H9 (cell line): Measurements from ENCODE around the gene GPR107. TPM values are rescaled to one million over a fixed set of nuclear protein-coding genes. Genes with fewer than 3 reads are reported as not detected.

ENCODE experiments used
- DNase-seq: peaks from one replicate; pipeline ENCODE4 v3.0.0-alpha.2; 2017
- H2AFZ ChIP-seq: one replicate; pipeline ENCODE4 v1.6.1; 2013; ENCODE audit warnings: mild to moderate bottlenecking, low read length, control low read depth, moderate library complexity
- H2AK5ac ChIP-seq: 2 replicates; pipeline ENCODE4 v1.6.1; 2013; ENCODE audit warnings: low read length, control low read depth, mixed read lengths; ENCODE audit not compliant: insufficient read length
- H2BK120ac ChIP-seq: one replicate; pipeline ENCODE4 v1.6.1; 2013; ENCODE audit warnings: low read depth, mild to moderate bottlenecking, low read length, control low read depth, inconsistent platforms; ENCODE audit not compliant: poor library complexity, severe bottlenecking
- H2BK12ac ChIP-seq: 2 replicates; pipeline ENCODE4 v1.6.1; 2013; ENCODE audit warnings: low read length, control low read depth, mixed read lengths, low read depth; ENCODE audit not compliant: insufficient read length
- H2BK15ac ChIP-seq: 2 replicates; pipeline ENCODE4 v1.6.1; 2013; ENCODE audit warnings: low read depth, low read length, control low read depth
- H2BK20ac ChIP-seq: one replicate; pipeline ENCODE4 v1.6.1; 2013; ENCODE audit warnings: low read depth, mild to moderate bottlenecking, low read length, control low read depth, inconsistent platforms; ENCODE audit not compliant: poor library complexity, severe bottlenecking
- H2BK5ac ChIP-seq: 2 replicates; pipeline ENCODE4 v1.6.1; 2013; ENCODE audit warnings: low read length, control low read depth, mixed read lengths; ENCODE audit not compliant: insufficient read length
- H3K14ac ChIP-seq: 2 replicates; pipeline ENCODE4 v1.6.1; 2013; ENCODE audit warnings: low read length, control low read depth; ENCODE audit not compliant: insufficient read depth
- H3K18ac ChIP-seq: 2 replicates; pipeline ENCODE4 v1.6.1; 2013; ENCODE audit warnings: low read depth, mild to moderate bottlenecking, mixed read lengths, low read length, control low read depth; ENCODE audit not compliant: insufficient read length
- H3K23ac ChIP-seq: 2 replicates; pipeline ENCODE4 v1.6.1; 2013; ENCODE audit warnings: low read length, control low read depth, mixed read lengths, low read depth; ENCODE audit not compliant: insufficient read length
- H3K23me2 ChIP-seq: 2 replicates; pipeline ENCODE4 v1.6.1; 2013; ENCODE audit warnings: low read depth, mild to moderate bottlenecking, mixed read lengths, low read length, control low read depth; ENCODE audit not compliant: insufficient read length, poor library complexity, severe bottlenecking
- H3K27ac ChIP-seq: 2 replicates; pipeline ENCODE4 v1.5.1; 2013; ENCODE audit warnings: low read length, control low read depth, mixed read lengths, low read depth; ENCODE audit not compliant: insufficient read length
- H3K27me3 ChIP-seq: 2 replicates; pipeline ENCODE4 v1.6.1; 2013; ENCODE audit warnings: low read length, control low read depth, inconsistent platforms; ENCODE audit not compliant: insufficient read depth
- H3K4ac ChIP-seq: 2 replicates; pipeline ENCODE4 v1.6.1; 2013; ENCODE audit warnings: low read depth, mild to moderate bottlenecking, control low read depth, inconsistent platforms, low read length, moderate library complexity
- H3K4me1 ChIP-seq: 2 replicates; pipeline ENCODE4 v1.6.1; 2013; ENCODE audit warnings: low read length, control low read depth, inconsistent platforms; ENCODE audit not compliant: insufficient read depth
- H3K4me2 ChIP-seq: 2 replicates; pipeline ENCODE4 v1.6.1; 2013; ENCODE audit warnings: low read length, control low read depth, mixed read lengths; ENCODE audit not compliant: insufficient read length, insufficient read depth
- H3K56ac ChIP-seq: 2 replicates; pipeline ENCODE4 v1.6.1; 2013; ENCODE audit warnings: low read depth, mild to moderate bottlenecking, mixed read lengths, low read length, control low read depth; ENCODE audit not compliant: insufficient read length
- H3K79me1 ChIP-seq: 2 replicates; pipeline ENCODE4 v1.6.1; 2013; ENCODE audit warnings: low read depth, mild to moderate bottlenecking, moderate library complexity, low read length, control low read depth, inconsistent platforms; ENCODE audit not compliant: insufficient read depth, poor library complexity, severe bottlenecking
- H3K79me2 ChIP-seq: 2 replicates; pipeline ENCODE4 v1.6.1; 2013; ENCODE audit warnings: low read length, control low read depth, inconsistent platforms; ENCODE audit not compliant: insufficient read depth
- H3K9ac ChIP-seq: 2 replicates; pipeline ENCODE4 v1.6.1; 2013; ENCODE audit warnings: low read length, control low read depth, mixed read lengths; ENCODE audit not compliant: insufficient read length; ENCODE audit errors: extremely low read depth
- H3K9me3 ChIP-seq: one replicate; pipeline ENCODE4 v1.6.1; 2013; ENCODE audit warnings: low read depth, low read length, inconsistent platforms; ENCODE audit not compliant: control insufficient read depth
- H3T11ph ChIP-seq: one replicate; pipeline ENCODE4 v1.6.1; 2013; ENCODE audit warnings: mild to moderate bottlenecking, low read length, control low read depth, inconsistent platforms
- H4K20me1 ChIP-seq: one replicate; pipeline ENCODE4 v1.6.1; 2013; ENCODE audit not compliant: control insufficient read depth, insufficient read length, insufficient read depth
- H4K5ac ChIP-seq: 2 replicates; pipeline ENCODE4 v1.6.1; 2013; ENCODE audit warnings: low read depth, mild to moderate bottlenecking, mixed read lengths, low read length, control low read depth; ENCODE audit not compliant: insufficient read length
- H4K8ac ChIP-seq: replicated peaks from 2 replicates; pipeline ENCODE4 v1.6.1; 2013; ENCODE audit warnings: low read length, control low read depth, mixed read lengths, low read depth; ENCODE audit not compliant: insufficient read length
- H4K91ac ChIP-seq: 2 replicates; pipeline ENCODE4 v1.6.1; 2013; ENCODE audit warnings: low read depth, mild to moderate bottlenecking, moderate library complexity, mixed read lengths, low read length, control low read depth; ENCODE audit not compliant: insufficient read length
- H3K27ac Mint-ChIP-seq, 3 experiments: 2 replicates in 2 of 3; 3 replicates in 1 of 3; pipeline ENCODE4 v1.8.0; 2020 to 2021; ENCODE audit warnings: mixed read lengths in 3 of 3, mild to moderate bottlenecking in 1 of 3, moderate library complexity in 1 of 3
- H3K27me3 Mint-ChIP-seq: 2 replicates; pipeline ENCODE4 v1.8.0; 2021; ENCODE audit warnings: low read depth, mild to moderate bottlenecking, moderate library complexity, mixed read lengths
- H3K36me3 Mint-ChIP-seq, 3 experiments: 2 replicates in 2 of 3; 3 replicates in 1 of 3; pipeline ENCODE4 v1.8.0; 2020 to 2021; ENCODE audit warnings: low read depth in 3 of 3, mixed read lengths in 3 of 3; ENCODE audit not compliant: insufficient read depth in 1 of 3
- H3K4me1 Mint-ChIP-seq, 2 experiments: 2 replicates each; pipeline ENCODE4 v1.8.0; 2020; ENCODE audit warnings: mixed read lengths in 2 of 2
- H3K4me3 Mint-ChIP-seq, 2 experiments: 2 replicates in 1 of 2; 3 replicates in 1 of 2; pipeline ENCODE4 v1.8.0; 2020 to 2021; ENCODE audit warnings: mild to moderate bottlenecking in 2 of 2, mixed read lengths in 2 of 2, moderate library complexity in 1 of 2
- H3K9me3 Mint-ChIP-seq, 2 experiments: 2 replicates in 1 of 2; 3 replicates in 1 of 2; pipeline ENCODE4 v1.8.0; 2020; ENCODE audit warnings: mild to moderate bottlenecking in 2 of 2, mixed read lengths in 2 of 2, moderate library complexity in 1 of 2
- WGBS: extraction: QIAGEN DNeasy Blood & Tissue Kit; methylation state at CpG from one replicate; pipeline ENCODE4 v1.1.7; 2013; ENCODE audit warnings: missing lambda C conversion rate, low lambda C conversion rate, mixed read lengths; ENCODE audit not compliant: insufficient read length; ENCODE audit errors: extremely low coverage; 5-methylcytosine and 5-hydroxymethylcytosine counted together
- total RNA-seq: library from RNA; stranded (reverse); gene quantifications from 2 replicates; pipeline ENCODE4 v1.2.1, GENCODE V29; 2021
- TF ChIP-seq, protein P1 (sequence below): fragments of 200-600 bp; sonication (generic); conservative IDR thresholded peaks from 3 replicates; pipeline ENCODE4 v1.8.0; 2021; ENCODE audit warnings: antibody characterized with exemption, mild to moderate bottlenecking

GPR107 gene
- total RNA-seq, 1 experiment from 2014 or later, result 38.0 TPM

DNA sequence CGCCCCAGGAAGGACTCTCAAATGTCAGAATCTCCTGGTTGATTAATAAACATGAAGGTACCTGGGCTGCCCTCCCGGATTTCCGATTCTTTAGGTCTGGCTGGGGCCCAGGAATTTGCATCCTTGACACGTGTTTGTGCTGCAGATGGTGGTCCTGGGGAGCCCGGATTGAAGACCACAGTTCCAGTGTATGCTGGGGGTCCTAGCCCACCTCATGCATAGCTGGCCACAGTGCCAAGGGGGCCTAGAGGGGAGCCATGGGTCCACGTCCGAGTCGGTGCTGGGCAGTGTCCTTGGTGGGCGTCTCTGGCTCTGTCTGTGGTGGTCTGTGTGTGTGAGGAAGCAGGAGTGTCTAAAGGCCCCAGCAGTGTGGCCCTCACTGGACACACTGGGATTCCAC lies 121.6 kb downstream of the GPR107 start:
- H2BK120ac ChIP-seq, result no peak overlapping the region
- peaks cover 10 to 38% of the 10 kb centered on the region in 2 experiments for H3K4me1 Mint-ChIP-seq
- H3K79me1 ChIP-seq, result no peaks in the 10 kb centered on the region
- no peak overlapping the region for H4K5ac ChIP-seq
- H4K20me1 ChIP-seq, result no peaks in the 10 kb centered on the region
- H3K36me3 Mint-ChIP-seq, result no peaks in the 10 kb centered on the region; a peak in 1 of 7 replicates
- no peak for DNase-seq
- no CpG with 5 or more reads among the region's 9 CpGs for WGBS
- no peak overlapping the region for H3T11ph ChIP-seq
- no peak overlapping the region for H2BK20ac ChIP-seq
- no peak overlapping the region for H3K4ac ChIP-seq
- peaks cover 12% of the 10 kb centered on the region for H3K27me3 Mint-ChIP-seq
- H3K9me3 Mint-ChIP-seq, result no peaks in the 10 kb centered on the region; a peak in 1 of 5 replicates
- TF ChIP-seq, protein P1, sequence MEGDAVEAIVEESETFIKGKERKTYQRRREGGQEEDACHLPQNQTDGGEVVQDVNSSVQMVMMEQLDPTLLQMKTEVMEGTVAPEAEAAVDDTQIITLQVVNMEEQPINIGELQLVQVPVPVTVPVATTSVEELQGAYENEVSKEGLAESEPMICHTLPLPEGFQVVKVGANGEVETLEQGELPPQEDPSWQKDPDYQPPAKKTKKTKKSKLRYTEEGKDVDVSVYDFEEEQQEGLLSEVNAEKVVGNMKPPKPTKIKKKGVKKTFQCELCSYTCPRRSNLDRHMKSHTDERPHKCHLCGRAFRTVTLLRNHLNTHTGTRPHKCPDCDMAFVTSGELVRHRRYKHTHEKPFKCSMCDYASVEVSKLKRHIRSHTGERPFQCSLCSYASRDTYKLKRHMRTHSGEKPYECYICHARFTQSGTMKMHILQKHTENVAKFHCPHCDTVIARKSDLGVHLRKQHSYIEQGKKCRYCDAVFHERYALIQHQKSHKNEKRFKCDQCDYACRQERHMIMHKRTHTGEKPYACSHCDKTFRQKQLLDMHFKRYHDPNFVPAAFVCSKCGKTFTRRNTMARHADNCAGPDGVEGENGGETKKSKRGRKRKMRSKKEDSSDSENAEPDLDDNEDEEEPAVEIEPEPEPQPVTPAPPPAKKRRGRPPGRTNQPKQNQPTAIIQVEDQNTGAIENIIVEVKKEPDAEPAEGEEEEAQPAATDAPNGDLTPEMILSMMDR, result no peak
- H3K27me3 ChIP-seq, result no peaks in the 10 kb centered on the region
- H3K14ac ChIP-seq, result no peak overlapping the region
- no peak overlapping the region for H2AK5ac ChIP-seq
- no peak overlapping the region for H4K91ac ChIP-seq
- H3K9ac ChIP-seq, result no peak overlapping the region
- no peak overlapping the region for H2BK5ac ChIP-seq
- H4K8ac ChIP-seq, result no peak overlapping the region
- no peak overlapping the region for H2BK15ac ChIP-seq
- no peaks in the 10 kb centered on the region for H3K9me3 ChIP-seq
- H3K4me1 ChIP-seq, result no peaks in the 10 kb centered on the region
- H3K56ac ChIP-seq, result no peak overlapping the region
- H3K79me2 ChIP-seq, result peaks cover 2% of the 10 kb centered on the region; the same call in 1 of the 2 replicates
- H2AFZ ChIP-seq, result no peak overlapping the region
- no peak overlapping the region for H3K27ac ChIP-seq
- H3K4me2 ChIP-seq, result no peak overlapping the region
- peak overlapping the region in 1 of 3 experiments; percentile 72; a peak in 1 of 7 replicates for H3K27ac Mint-ChIP-seq
- H3K4me3 Mint-ChIP-seq, result no peak overlapping the region
- H3K23ac ChIP-seq, result no peak overlapping the region
- no peak overlapping the region for H2BK12ac ChIP-seq
- H3K18ac ChIP-seq, result no peak overlapping the region
- peaks cover 12% of the 10 kb centered on the region for H3K23me2 ChIP-seq
